GM21360 (cell line): ENCODE results near the gene TFDP1.
"Not testable (repeated sequence)": the region's sequence is repeated elsewhere in the genome, so short reads cannot be mapped to it uniquely, and the experiment has no call there.

Source experiments
- ATAC-seq: cut with Tn5 transposase; IDR thresholded peaks from one replicate; pipeline ENCODE4 v1.9.1; 2021; ENCODE audit warnings: mild to moderate bottlenecking, moderate library complexity; ENCODE audit not compliant: unreplicated experiment

TFDP1 gene

DNA sequence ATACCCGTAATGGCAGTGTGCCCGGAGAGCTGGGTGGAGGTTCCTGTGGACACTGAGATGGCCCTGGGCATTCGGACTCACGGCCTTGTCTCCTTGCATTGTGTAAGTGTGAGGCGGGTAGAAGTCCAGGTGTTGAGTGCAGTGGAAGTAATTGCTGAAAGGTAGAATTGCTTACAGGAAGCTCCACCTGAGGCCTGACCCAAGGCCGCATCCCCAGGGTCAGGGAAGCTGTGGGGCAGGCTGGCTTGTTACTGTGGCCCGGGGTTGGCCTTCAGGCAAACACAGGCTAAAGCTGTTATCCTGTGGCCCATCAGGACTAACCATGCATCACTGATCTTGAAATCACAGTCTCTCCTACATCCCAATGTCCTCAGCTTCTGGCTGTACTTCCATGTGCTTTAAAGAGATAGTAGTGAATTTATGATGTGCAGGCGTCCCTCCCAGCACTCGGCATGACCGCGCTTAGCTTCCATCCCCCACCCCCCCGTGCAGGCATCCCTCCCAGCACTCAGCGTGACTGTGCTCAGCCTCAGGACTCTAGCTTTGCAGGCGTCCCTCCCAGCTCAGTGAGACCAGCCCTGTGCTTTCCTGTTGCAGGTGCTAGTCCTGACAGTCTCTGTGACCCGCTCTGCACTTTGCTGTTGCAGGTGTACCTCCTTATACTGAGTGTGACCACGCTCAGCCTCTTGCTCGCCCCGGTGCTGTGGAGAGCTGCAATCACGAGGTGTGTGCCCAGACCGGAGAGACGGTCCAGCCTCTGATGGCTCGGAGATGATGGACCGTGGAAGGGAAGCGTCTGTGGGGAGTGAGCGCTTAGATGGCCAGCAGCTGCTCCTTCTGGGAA lies 35.6 kb upstream of the TFDP1 start:
- no peak for ATAC-seq

DNA sequence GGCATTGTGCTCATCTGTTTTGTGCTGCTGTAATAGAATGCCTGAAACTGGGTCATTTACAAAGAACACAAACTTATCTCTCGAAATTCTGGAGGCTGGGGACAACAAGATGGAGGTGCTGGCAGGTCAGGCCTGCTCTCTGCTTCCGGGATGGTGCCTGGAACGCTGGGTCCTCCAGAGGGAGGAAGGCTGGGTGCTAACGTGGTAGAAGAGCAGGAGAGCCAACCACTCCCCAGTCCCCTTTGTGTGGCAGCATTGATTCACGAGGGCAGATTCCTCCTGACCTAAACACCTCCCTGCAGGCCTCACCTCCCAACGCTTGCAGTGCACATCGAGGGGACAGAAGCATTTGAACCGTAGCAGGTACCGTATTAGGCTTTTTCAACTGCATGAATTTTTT lies 34.1 kb upstream of the TFDP1 start:
- no peak for ATAC-seq

GRCh38 chr13:113551081-113552000 lies 33.2 kb upstream of the TFDP1 start:
- no peak for ATAC-seq

DNA sequence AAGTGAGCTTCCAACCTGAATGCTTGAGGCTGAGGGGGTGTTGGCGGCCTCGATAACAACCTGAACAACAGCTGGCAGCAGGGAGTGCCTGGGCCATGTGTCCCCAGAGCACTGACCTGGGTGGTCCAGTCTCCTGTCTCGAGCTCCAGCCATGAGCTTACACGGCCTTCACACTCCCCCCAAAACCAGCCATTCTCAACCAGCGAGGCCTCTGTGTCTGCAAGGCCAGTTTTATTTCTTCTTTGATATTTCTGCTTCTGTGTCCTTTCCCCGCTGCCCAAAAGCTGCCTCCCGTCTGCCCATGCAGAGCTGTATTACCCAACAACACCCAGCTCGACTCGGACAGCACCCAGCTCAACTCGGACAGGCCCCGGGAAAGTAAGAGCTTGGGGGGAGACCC lies 32.5 kb upstream of the TFDP1 start:
- ATAC-seq: no peak

DNA sequence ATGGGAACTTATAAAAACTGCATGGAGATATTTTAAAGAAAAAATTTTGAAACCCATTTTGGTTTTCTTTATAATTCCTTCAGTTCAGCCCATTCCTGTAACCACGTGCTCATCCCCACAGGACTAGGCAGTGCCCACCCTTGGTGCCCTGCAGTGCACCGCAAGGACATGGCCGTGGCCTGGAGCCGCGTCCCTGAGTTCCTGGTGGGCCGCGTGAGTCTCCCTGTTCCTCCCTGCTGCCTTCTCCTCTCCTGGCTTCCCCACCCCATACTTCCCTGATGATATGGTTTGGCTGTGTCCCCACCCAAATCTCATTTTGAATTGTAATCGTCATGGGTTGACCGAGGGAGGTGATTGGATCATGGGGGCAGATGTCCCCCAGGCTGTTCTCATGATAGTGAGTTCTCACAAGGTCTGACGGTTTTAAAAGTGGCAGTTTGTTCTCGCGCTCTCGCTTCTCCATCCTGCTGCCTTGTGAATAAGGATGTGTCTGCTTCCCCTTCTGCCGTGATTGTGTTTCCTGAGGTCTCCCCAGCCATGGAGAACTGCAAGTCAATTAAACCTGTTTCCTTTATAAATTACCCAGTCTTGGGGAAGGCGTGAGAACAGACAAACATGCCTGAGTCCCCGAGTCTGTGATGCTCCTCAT lies 31.6 kb upstream of the TFDP1 start:
- no peak for ATAC-seq

DNA sequence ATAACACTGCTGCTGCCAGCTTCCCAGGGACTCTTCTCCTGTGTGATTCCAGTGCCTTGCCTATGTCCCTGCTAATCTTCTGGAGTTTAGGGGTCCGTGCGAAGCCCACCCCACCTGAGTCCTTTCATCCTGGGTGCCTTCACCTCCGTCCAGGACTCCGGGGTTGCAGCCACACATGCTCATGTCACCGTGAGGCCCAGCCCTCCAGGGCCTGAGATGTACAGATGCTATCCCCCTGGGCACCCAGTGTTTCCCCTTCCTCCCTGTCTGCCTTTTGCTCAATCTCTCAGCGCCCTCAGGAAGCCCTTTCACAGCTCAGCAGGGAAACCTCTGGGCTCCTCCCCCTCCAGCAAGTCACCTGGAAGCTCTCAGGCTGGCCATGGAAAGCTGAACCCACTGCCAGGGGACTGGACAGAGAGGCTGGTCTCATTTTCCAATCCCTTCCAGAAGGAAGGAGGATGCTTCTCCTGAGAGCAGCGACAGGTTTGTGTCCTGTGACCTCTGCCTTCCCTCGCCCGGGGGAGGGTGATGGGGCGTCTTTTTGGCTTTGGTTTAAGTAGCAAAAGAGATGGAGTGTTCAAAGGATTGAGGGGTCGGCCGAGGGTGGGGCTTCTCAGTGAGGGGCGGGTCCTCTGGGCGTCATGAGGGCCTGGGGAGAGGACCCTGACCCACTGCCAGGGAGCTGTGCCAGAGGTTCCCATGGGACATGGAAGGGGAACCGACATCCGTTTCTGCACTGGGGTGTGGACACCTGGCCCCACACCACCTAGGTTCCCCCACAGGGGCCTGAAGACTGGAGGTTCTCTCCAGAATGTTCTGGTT lies 30.8 kb upstream of the TFDP1 start:
- ATAC-seq: no peak

GRCh38 chr13:113554333-113554700 lies 30.2 kb upstream of the TFDP1 start:
- no peak for ATAC-seq

DNA sequence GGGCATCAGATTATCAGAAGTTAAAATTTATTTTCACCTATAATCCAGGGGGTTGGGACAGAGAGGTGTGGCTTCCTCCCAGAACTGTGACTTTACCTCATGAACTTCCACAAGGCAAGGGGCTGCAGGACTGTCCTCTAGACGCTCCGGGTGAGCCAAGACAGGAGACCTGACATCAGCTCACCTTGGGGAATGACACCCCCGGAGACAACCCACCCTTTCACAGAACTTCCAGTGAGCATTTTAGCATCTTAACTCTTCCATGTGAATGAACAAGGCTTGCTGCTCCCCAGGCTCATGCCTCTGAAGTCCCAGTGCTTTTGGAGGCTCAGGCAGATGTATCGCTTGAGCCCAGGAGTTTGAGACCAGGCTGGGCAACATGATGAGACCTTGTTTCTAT lies 29.4 kb upstream of the TFDP1 start:
- ATAC-seq: no peak

DNA sequence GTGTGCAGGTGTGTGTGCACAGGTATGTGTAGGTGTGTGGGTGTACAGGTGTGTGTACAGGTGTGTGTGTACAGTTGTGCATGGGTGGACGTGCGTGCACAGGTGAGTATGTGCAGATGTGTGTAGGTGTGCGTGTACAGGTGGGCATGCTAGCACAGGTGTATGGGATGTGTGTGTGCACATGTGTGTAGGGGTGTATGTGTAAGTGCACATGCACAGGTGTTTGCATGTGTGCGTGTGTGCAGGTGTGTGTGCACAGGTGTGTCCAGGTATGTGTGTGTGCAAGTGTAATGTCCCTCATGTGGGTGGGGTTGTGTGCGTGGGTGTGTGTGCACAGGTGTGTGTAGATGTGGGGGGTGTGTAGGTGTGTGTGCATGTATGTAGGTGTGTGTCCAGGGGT lies 27.5 kb upstream of the TFDP1 start:
- ATAC-seq: no peak

GRCh38 chr13:113558461-113558860 lies 26.1 kb upstream of the TFDP1 start:
- ATAC-seq: no peak

- ATAC-seq: no peak
Observed at GRCh38 chr13:113559061-113559460, 25.5 kb upstream of the TFDP1 start.

- ATAC-seq: no peak
Observed at GRCh38 chr13:113559901-113560644, 24.5 kb upstream of the TFDP1 start.

DNA sequence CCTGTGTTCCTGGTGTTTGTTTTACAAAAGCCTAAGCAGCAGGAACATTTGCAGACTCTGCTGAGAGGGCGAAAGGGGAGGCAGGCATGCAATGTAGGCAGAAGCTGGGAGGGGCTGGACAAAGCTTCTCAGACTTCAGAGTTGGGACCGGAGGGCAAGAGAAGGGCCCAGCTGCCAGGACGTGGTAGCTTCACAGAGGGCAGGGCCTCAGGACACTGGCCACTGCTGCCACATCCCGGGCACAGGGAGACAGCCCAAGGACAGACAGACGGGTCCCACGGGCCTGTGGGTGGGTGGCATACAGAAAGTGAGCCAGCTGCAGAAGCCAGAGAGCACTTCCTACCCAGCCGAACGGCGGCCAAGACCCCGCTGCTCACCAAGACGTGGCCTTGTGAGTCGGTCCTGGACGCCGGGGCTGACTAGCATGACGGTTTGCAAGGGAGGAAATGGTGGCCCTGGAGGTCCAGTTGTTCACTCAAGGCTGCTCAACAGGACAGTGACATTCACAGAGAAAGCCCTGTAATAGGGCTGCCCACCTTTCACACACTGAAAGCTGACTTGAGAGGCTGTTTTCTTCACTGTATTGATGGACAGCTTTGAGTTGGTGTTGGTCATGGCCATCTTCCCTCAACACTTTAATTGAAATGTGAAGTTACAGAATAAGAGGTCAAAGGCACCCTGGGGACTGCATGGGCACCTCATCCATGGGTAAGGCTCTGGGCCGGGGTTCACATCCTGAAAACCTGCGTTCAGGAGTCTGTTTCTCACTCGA lies 23.7 kb upstream of the TFDP1 start:
- no peak for ATAC-seq

DNA sequence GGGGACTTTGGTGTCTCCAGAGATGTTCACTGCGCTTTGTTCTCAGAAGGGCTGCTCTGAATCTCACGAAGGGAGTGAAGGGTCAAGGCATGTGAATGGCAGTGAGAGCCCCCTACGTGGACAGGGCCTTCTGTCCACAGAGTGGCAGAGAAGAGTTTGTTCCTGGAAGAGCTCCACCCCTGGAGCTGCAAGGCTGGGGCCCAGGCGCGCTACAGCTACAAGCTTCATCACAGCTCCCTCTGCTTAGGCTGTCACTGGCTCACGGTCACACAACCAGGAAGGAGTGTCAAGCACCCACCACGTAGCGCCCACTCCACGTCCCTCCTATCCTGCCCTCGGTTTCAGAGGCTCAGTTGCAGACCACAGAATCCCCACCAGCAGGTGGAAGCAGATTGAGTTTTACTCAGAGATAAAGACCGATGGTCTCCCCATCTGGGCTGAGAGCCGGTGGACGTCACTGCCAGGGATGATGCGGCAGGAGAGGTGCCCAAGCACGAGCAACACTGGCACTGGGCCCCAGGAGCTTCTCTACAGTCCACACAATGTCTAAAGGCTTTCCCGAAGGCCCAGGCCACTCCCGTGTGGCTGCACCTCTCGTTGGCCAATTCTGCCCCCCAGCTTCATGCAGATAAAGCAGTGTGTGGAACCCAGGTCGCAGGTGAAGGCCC lies 23.0 kb upstream of the TFDP1 start:
- ATAC-seq: no peak

- no peak for ATAC-seq
Observed at GRCh38 chr13:113562085-113562749, 22.3 kb upstream of the TFDP1 start.

GRCh38 chr13:113562844-113563243 lies 21.7 kb upstream of the TFDP1 start:
- ATAC-seq: no peak

DNA sequence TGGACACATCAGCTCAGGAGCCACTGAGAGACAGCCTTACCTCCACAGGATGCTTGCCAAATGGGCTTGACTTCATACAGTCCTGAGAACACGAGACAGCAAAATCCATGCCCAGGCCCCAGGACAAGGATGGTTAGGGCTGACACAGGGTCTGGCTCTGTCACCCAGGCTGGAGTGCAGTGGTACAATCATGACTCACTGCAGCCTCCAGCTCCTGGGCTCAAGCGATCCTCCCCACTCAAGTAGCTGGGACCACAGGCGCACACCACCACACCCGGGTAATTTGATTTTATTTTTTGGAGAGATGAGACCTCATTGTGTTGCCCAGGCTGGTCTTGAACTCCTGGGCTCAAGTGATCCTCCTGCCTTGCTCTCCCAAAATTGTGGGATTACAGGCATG lies 21.0 kb upstream of the TFDP1 start:
- ATAC-seq: not testable (repeated sequence)

- no peak for ATAC-seq
Observed at GRCh38 chr13:113564331-113565023, 20.1 kb upstream of the TFDP1 start.
